GM18507 (cell line): ENCODE measurements around the gene RUNX1.

ENCODE experiments used
- DNase-seq: peaks from one replicate; pipeline ENCODE4 v3.0.0; 2011; ENCODE audit warnings: low read depth; ENCODE audit not compliant: insufficient read length; ENCODE audit errors: extremely low spot score
- FAIRE-seq: peaks from 2 replicates; lab custom pipeline; 2011; peaks lifted over from hg19 to GRCh38; lab: Jason Lieb, UNC

RUNX1 gene

GRCh38 chr21:34827445-34828235 lies 221.5 kb downstream of the RUNX1 start:
- FAIRE-seq = no peak
- DNase-seq = no peak

GRCh38 chr21:34826836-34827235 lies 222.3 kb downstream of the RUNX1 start:
- DNase-seq = no peak
- no peak for FAIRE-seq

- DNase-seq = no peak
- FAIRE-seq = no peak
Observed at GRCh38 chr21:34825948-34826548, 223.1 kb downstream of the RUNX1 start.

DNA sequence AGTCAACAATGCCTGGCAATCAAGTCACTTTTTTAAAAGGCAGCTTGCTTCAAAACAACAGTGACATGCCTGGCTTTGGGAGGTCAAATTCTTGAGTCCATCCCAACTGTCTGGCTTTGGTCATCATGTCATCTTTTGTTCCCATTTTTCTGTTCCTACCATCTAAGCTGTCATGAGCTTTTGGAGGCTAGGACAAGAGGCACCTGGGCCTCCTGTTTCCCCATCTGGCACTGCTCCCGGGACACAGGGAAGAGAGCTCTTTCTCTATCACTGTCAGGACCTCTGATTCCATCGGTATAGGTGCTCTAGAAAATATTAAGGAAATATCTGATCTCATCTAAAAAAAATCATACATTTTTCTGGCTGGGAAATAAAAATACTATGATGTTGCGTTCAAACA lies 224.0 kb downstream of the RUNX1 start:
- DNase-seq = no peak
- FAIRE-seq = no peak

DNA sequence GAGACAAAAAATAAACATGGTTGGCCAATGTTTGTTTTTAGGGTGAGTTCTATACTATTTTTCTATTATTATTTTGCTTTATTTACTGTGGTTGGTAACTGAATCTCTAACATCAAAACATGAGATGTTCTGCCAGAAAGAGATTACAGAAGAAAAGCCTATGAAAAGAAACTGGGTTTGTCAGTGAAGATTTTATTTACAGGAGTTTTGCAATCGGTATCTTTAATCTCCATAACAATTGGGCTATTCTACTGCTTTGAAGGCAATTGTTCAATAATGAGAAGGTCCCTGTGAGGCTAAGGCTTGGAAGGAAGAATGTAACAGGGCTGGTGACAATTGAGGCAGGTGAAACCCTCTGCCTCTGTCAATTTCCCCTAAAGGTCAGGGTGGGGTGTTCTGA lies 224.8 kb downstream of the RUNX1 start:
- FAIRE-seq (no peak), DNase-seq (no peak)

GRCh38 chr21:34822942-34823341 lies 226.2 kb downstream of the RUNX1 start:
- no peak for FAIRE-seq

GRCh38 chr21:34822168-34822567 lies 226.9 kb downstream of the RUNX1 start:
- FAIRE-seq (no peak), DNase-seq (no peak)

More at GRCh38 chr21:34822942-34823341, 226.2 kb downstream of the RUNX1 start:
- no peak for DNase-seq

- FAIRE-seq = no peak
- no peak for DNase-seq
Observed at GRCh38 chr21:34821717-34822116, 227.4 kb downstream of the RUNX1 start.

GRCh38 chr21:34820051-34820450 lies 229.1 kb downstream of the RUNX1 start:
- no peak for FAIRE-seq
- DNase-seq = no peak

GRCh38 chr21:34819357-34819999 lies 229.6 kb downstream of the RUNX1 start:
- FAIRE-seq (no peak), DNase-seq (no peak)

- no peak for DNase-seq
- no peak for FAIRE-seq
Observed at GRCh38 chr21:34818662-34819158, 230.4 kb downstream of the RUNX1 start.

DNA sequence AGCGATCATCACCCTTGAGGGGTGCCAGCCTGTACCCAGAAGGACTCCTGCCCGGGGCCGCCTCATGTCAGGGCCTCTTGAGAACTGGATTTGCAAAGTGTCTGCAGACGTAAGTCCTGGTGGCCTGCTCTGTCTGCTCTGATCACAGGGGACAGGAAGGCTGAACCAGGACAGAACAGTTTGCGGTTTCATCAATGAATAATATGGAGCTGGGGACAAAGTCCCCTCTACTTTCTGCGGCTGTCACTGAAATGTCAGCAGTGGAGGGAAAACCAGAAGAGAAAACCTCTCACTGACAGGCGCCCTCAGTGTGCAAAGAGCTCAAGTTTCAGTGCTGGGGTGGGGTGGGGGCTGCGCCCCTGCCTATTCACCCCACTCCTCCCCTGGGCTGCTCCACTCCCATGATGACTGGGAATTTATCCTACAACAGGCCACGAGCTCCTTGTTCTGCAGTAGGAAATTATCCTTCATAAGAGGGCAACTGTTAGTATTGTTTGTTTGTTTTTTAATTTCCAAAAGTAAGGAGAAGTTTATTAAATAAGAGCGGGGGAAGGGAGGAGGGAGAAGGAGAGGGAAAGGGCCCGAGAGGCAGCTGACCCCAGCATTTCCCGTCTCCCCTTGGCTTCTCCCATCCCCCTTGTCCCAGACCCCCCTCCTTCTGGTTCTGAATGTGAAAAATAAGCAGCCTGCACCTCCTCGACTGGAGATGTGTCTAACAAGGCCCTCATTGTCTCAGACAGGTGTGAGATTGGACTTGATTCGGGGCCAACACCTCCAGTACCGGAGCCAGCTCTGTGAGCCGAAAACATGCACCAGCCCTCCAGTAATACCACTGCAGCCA lies 231.1 kb downstream of the RUNX1 start:
- DNase-seq (no peak), FAIRE-seq (no peak)

- no peak for DNase-seq
- no peak for FAIRE-seq
Observed at GRCh38 chr21:34815831-34816705, 233.0 kb downstream of the RUNX1 start.

DNA sequence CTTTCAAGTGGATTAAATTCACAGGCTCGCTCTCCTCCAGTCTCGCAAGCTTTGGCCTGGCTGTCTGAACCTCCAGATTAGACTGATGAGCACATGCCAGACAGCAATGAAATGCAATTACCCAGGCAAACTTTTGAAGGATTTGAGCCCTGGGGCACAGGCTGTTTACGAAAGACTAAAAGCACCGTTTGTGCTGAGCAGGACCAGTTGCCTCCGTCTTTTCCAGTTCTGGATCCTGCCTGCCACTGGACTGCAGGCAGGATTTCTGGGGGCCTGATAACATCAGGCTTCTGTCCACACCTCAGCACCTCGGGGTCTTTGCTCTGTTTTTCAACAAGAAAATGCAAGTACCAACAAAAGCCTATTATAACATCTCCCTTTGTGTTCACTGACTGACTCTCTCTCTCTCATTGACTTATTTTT lies 234.6 kb downstream of the RUNX1 start:
- FAIRE-seq = no peak
- no peak for DNase-seq

- FAIRE-seq (no peak), DNase-seq (no peak)
Observed at GRCh38 chr21:34813266-34813894, 235.7 kb downstream of the RUNX1 start.

DNA sequence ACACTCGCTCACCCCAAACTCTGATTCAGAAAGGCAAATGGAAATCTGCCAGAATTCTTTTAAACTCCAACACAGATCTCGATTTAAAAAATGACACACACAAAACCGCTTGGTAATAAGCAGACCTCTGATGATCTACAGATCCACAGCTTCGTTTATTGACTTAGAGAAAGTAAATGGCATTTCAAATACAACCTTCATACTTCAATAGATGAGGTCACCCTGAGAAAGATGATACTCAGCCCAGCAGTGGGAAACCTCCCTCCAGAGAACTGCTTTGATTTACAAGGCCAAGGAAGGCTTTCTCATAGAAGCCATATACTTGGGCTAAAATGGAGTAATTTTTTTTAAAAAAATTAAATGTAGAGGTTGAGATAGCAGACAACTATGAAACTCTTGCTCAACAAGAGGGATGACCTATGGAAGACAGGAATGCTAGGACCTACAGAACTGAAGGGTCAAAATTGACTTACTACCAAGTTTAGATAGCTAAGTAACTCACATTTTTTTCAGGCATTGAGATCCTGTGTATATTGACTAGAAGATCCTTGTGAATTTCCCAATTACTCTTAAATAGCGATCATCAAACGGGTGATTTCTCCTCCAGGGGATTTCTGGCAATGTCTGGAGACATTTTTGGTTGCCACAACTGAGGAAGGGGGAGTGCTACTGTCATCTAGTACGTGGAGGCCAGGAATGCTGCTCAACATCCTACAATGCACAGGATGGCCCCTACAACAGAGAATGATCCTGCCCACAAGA lies 236.4 kb downstream of the RUNX1 start:
- no peak for DNase-seq
- no peak for FAIRE-seq

DNA sequence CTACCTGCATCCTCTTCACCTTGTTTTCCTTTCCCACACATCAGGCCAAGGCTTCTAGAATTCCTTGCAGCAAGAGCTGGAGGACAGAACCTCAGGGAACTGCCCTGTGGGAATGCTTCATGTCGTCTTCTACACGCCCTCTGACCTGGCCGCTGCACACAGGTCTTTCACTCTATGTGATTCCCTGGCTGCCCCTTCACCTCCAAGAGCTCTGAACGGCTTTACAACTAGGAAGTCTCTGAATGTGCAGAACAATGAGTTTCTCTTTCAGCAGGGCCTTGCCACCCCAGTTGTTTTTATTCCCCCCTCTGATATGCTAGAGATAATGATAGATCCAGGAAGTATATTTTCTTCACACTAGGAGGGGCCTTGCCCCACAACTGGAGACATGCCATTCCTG lies 237.7 kb downstream of the RUNX1 start:
- FAIRE-seq (no peak), DNase-seq (no peak)

DNA sequence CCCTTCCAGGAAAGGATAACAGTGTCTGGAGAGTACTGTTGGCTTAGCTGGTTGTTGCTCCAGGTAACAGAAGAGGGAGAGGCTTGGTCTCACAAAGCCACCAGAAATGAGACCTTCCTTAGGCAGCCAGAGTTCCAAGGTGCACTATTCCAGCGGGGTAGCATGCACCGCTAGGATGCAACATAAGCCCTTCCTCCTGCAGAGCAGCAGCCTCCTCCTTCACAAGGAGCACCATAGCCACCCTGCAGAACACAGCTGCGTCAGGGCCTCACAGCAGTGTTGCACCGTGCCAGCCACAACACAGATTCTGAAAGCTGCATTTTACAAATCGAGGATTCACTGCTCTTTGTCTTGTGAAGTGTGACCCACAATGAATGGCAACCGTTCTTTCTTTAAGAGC lies 238.3 kb downstream of the RUNX1 start:
- no peak for FAIRE-seq
- DNase-seq = no peak
